Measurements from ENCODE around the gene CARS2. TPM values are rescaled to one million over a fixed set of nuclear protein-coding genes. Genes with fewer than 3 reads are reported as not detected.
A peak's percentile ranks its signal among the peaks of the same experiment; 100 is the strongest.

The CARS2 gene
- total and polyA plus RNA-seq, 2 experiments from 2014 or later, result 39.0 to 53.5 TPM

DNA sequence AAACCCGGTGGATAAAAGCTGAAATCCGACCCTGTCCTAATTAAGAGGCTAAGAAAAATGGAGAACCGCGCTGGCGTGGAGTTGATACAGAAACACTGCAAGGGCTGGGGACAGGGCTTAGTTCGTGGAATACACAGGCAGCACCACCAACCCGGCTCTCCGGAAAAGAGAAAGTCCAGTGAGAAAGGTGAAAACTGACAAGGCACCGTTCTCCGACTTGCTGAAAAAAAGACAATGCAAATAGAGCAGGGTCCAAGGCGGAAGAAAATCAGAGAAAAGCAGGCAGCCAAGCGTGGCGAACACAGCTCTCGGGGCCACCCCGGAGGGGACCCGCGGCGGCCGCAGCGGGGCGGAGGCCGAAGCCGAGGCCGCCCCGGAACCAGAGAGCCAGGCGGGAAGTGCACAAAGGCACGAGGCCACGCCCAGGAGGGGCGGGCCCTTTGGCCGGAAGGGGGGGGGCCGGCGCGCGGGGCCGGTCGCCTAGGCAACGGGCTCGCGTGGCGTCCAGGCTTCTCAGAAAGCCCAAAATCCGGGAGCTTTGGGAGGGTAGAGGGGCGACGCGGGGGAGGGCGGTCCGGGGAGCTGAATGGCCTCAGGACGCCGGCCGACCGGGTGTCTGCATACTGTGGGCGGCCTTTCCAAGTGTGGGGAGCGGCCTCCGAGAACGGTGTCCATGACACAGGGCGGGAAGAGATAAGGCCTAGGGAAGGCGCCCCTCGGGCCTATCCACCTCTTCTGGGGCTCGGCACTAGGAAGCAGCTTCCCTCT, 6.3 kb upstream of the CARS2 start:
- Histone ChIP-seq H3K9me2 (ENCODE audit: insufficient read depth) (no peaks in the 10 kb centered on the region), H3K4me1 (ENCODE audit: insufficient read depth) (peaks cover 8% of the 10 kb centered on the region), H3K4me3 (peak overlapping the region; percentile 80), H3K36me3 (ENCODE audit: insufficient read depth) (no peaks in the 10 kb centered on the region), H4K20me1 (replicated peaks; ENCODE audit: insufficient read depth) (peaks cover 15% of the 10 kb centered on the region), H3F3A (replicated peaks; ENCODE audit: low read depth) (peaks cover 14% of the 10 kb centered on the region), H3K27ac (ENCODE audit: low read depth) (peak overlapping the region; percentile 99), H3K4me2 (peak overlapping the region; percentile 89), H3K79me2 (replicated peaks; ENCODE audit: insufficient read depth) (peaks cover 27% of the 10 kb centered on the region), H3K27me3 (ENCODE audit: insufficient read depth) (no peaks in the 10 kb centered on the region), H2AFZ (peak overlapping the region; percentile 75; the same call in 1 of the 2 replicates)
- Mint-ChIP-seq H3K27me3 (ENCODE audit: insufficient read depth, low read depth, poor library complexity) (peaks cover 16% of the 10 kb centered on the region), H3K9me3 (peaks cover 5% of the 10 kb centered on the region; the same call in 1 of the 3 replicates), H3K4me3 (peak overlapping the region; percentile 94), H3K4me1 (peaks cover 10% of the 10 kb centered on the region), H3K36me3 (ENCODE audit: low read depth) (peaks cover 4% of the 10 kb centered on the region; the same call in 2 of the 3 replicates), H3K27ac (peak overlapping the region; percentile 99)
- TF ChIP-seq POLR2AphosphoS5 (IDR thresholded peaks at IDR 0.05; ENCODE audit: low read depth) (peak; percentile 88), NANOG (IDR thresholded peaks at IDR 0.05; ENCODE audit: borderline replicate concordance) (no peak), ZNF331 (CRISPR knock-in tag; IDR thresholded peaks at IDR 0.05; ENCODE audit: low read depth) (no peak)
- DNase-seq (ENCODE audit: low spot score), result peak; percentile 90
- ATAC-seq, result peak; percentile 22

GRCh38 chr13:110706570-110707372, 855 bp upstream of the CARS2 start:
- no peaks in the 10 kb centered on the region for H3K27me3 ChIP-seq (ENCODE audit: insufficient read depth)
- H3K27me3 Mint-ChIP-seq (ENCODE audit: insufficient read depth, low read depth, poor library complexity), result peaks cover 13% of the 10 kb centered on the region

GRCh38 chr13:110705356-110705825, 525 bp downstream of the CARS2 start:
- peak overlapping the region; percentile 59; the same call in 1 of the 2 replicates for H3K27ac ChIP-seq (ENCODE audit: low read depth)
- H3K27me3 ChIP-seq (ENCODE audit: insufficient read depth), result no peaks in the 10 kb centered on the region
- DNase-seq (ENCODE audit: low spot score), result no peak
- peak overlapping the region; percentile 98 for H2AFZ ChIP-seq
- H3K4me2 ChIP-seq, result peak overlapping the region; percentile 94
- H3K9me2 ChIP-seq (ENCODE audit: insufficient read depth), result no peaks in the 10 kb centered on the region
- peak overlapping the region; percentile 87 for H3K4me3 ChIP-seq
- peak overlapping the region; percentile 90 for H3K27ac Mint-ChIP-seq
- H3K4me1 Mint-ChIP-seq, result peaks cover 24% of the 10 kb centered on the region
- peaks cover 24% of the 10 kb centered on the region for H3K79me2 ChIP-seq (replicated peaks; ENCODE audit: insufficient read depth)
- H3K9me3 Mint-ChIP-seq, result no peaks in the 10 kb centered on the region
- peaks cover 21% of the 10 kb centered on the region for H3K36me3 Mint-ChIP-seq (ENCODE audit: low read depth)
- peaks cover 13% of the 10 kb centered on the region for H3K27me3 Mint-ChIP-seq (ENCODE audit: insufficient read depth, low read depth, poor library complexity)
- H3F3A ChIP-seq (replicated peaks; ENCODE audit: low read depth), result peaks cover 9% of the 10 kb centered on the region; the same call in 1 of the 2 replicates
- no peaks in the 10 kb centered on the region for H4K20me1 ChIP-seq (replicated peaks; ENCODE audit: insufficient read depth)
- H3K36me3 ChIP-seq (ENCODE audit: insufficient read depth), result peaks cover 8% of the 10 kb centered on the region; the same call in 1 of the 2 replicates
- no peak for ATAC-seq
- H3K4me3 Mint-ChIP-seq, result peak overlapping the region; percentile 91
- H3K4me1 ChIP-seq (ENCODE audit: insufficient read depth), result peaks cover 6% of the 10 kb centered on the region; the same call in 1 of the 2 replicates
- TF ChIP-seq ZNF331 (CRISPR knock-in tag; IDR thresholded peaks at IDR 0.05; ENCODE audit: low read depth) (no peak), EZH2 (IDR thresholded peaks at IDR 0.05; ENCODE audit: low read depth, unreplicated experiment) (no peak), EZH2phosphoT487 (IDR thresholded peaks at IDR 0.05; ENCODE audit: unreplicated experiment) (no peak), CREB1 (CRISPR knock-in tag; IDR thresholded peaks at IDR 0.05; ENCODE audit: low read depth) (no peak), ZNF114 (CRISPR knock-in tag; IDR thresholded peaks at IDR 0.05) (no peak), NANOG (IDR thresholded peaks at IDR 0.05; ENCODE audit: borderline replicate concordance) (no peak), STAT1 (IDR thresholded peaks at IDR 0.05; ENCODE audit: unreplicated experiment) (no peak), REST (IDR thresholded peaks at IDR 0.05; ENCODE audit: unreplicated experiment) (no peak), CTCF (conservative IDR thresholded peaks at IDR 0.05; ENCODE audit: low read depth in 2 of 2) (no peak), JUNB (IDR thresholded peaks at IDR 0.05; ENCODE audit: unreplicated experiment) (no peak)

More at GRCh38 chr13:110706570-110707372, 855 bp upstream of the CARS2 start:
- H3K4me2 ChIP-seq, result peak overlapping the region; percentile 77
- no peaks in the 10 kb centered on the region for H4K20me1 ChIP-seq (replicated peaks; ENCODE audit: insufficient read depth)
- Mint-ChIP-seq H3K4me3 (peak overlapping the region; percentile 91), H3K27ac (peak overlapping the region; percentile 67), H3K4me1 (peaks cover 30% of the 10 kb centered on the region), H3K36me3 (ENCODE audit: low read depth) (peaks cover 14% of the 10 kb centered on the region), H3K9me3 (no peaks in the 10 kb centered on the region)
- DNase-seq (ENCODE audit: low spot score) (no peak), ATAC-seq (no peak)
- no peak overlapping the region for H2AFZ ChIP-seq
- TF ChIP-seq JUNB (IDR thresholded peaks at IDR 0.05; ENCODE audit: unreplicated experiment), result no peak
- H3K9me2 ChIP-seq (ENCODE audit: insufficient read depth), result no peaks in the 10 kb centered on the region
- H3K4me1 ChIP-seq (ENCODE audit: insufficient read depth), result peaks cover 6% of the 10 kb centered on the region; the same call in 1 of the 2 replicates
- H3K79me2 ChIP-seq (replicated peaks; ENCODE audit: insufficient read depth), result peaks cover 24% of the 10 kb centered on the region
- peaks cover 3% of the 10 kb centered on the region; the same call in 1 of the 2 replicates for H3K36me3 ChIP-seq (ENCODE audit: insufficient read depth)
- peak overlapping the region; percentile 87 for H3K4me3 ChIP-seq
- H3F3A ChIP-seq (replicated peaks; ENCODE audit: low read depth), result peaks cover 15% of the 10 kb centered on the region
- no peak overlapping the region for H3K27ac ChIP-seq (ENCODE audit: low read depth)

Measured in GM23338 (cell line).